LNCaP clone FGC (cell line): ENCODE measurements around the gene CSTPP1.
A peak's percentile ranks its signal among the peaks of the same experiment; 100 is the strongest.

Experiments used
- DNase-seq: peaks from one replicate; pipeline ENCODE4 v3.0.0-alpha.2; 2011; ENCODE audit warnings: low read depth
- H3K4me3 ChIP-seq: 2 replicates; pipeline ENCODE4 v1.5.1; 2011; ENCODE audit warnings: mild to moderate bottlenecking, low read depth, low read length, control low read depth
- TF ChIP-seq, protein P1 (sequence below): IDR thresholded peaks from 2 replicates; pipeline ENCODE4 v1.5.1; 2012; ENCODE audit warnings: mild to moderate bottlenecking; ENCODE audit not compliant: control insufficient read depth, insufficient read depth; ENCODE audit errors: extremely low read depth

The CSTPP1 gene

DNA sequence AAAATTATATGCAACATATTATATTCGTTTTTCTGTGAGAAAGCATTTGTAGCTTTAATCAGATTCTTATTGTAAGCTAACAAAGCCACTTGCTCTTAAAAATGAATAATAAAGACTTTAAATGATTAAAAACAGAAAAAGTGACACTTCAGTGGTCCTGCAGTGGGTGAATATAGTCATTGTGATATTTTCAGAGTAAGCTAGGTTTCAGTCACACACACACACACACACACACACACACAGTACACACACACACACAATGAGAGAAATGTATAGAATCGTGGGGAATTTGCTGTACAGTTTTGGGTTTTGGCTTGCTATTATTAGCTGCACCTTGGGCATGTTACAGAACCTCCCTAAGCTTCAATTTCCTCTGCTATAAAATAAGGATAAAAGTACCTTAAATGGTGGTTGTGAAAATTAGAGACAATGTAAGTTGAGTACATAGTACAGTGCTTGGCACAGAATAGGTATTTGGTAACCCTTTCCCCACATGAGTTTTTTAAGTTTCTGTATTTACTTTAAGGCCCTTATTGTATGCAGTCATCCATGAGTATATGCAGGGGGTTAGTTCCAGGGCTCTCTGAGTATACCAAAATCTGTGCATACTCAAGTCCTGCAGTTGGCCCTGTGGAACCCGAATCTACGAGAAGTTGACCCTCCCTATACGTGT lies 39.8 kb downstream of the CSTPP1 start:
- TF ChIP-seq, protein P1, sequence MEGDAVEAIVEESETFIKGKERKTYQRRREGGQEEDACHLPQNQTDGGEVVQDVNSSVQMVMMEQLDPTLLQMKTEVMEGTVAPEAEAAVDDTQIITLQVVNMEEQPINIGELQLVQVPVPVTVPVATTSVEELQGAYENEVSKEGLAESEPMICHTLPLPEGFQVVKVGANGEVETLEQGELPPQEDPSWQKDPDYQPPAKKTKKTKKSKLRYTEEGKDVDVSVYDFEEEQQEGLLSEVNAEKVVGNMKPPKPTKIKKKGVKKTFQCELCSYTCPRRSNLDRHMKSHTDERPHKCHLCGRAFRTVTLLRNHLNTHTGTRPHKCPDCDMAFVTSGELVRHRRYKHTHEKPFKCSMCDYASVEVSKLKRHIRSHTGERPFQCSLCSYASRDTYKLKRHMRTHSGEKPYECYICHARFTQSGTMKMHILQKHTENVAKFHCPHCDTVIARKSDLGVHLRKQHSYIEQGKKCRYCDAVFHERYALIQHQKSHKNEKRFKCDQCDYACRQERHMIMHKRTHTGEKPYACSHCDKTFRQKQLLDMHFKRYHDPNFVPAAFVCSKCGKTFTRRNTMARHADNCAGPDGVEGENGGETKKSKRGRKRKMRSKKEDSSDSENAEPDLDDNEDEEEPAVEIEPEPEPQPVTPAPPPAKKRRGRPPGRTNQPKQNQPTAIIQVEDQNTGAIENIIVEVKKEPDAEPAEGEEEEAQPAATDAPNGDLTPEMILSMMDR: no peak
- DNase-seq: no peak

GRCh38 chr11:46977038-46977813 lies 40.7 kb downstream of the CSTPP1 start:
- TF ChIP-seq, protein P1: no peak
- DNase-seq: no peak
- no peak overlapping the region for H3K4me3 ChIP-seq

More for the DNA sequence above, 39.8 kb downstream of the CSTPP1 start:
- no peak overlapping the region for H3K4me3 ChIP-seq

DNA sequence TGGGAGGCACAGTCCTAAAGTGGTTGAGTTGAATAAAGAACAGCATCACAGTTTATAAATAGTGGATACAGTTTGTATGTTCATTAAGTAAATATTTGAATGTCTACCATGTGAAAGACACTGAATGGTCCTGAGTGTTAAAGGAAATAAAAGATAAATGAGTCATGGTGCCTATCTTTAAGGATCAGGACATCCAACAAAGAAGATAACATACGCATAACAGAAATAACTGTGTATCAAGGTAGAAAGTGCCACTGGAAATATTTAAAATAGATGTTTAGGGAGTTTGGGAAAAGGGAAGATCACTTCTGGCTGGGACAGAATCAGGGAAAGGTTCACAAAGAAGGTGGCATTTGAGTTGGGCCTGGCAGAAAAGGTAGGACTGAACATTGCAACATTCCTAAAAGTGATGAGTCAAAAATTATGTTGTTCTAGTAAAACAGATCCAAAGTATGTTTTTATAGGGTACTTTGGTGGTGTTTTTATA lies 41.5 kb downstream of the CSTPP1 start:
- TF ChIP-seq, protein P1: no peak
- DNase-seq: peak; percentile 50
- no peak overlapping the region for H3K4me3 ChIP-seq

DNA sequence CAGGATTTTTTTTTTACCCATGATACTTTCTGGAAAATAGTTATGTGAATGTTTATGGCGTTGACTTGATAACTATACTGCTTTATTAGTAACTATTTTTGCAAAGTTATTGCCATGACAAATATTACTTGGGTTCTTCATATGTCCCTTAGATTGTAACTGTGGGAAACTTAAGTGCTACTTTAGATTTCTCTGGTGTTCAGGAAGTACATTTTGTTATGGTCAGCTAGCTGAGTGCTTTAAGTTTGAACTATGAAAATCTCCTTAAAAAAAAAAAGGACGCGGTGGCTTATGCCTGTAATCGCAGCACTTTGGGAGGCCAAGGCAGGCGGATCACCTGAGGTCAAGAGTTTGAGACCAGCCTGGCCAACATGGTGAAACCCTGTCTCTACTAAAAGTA lies 42.8 kb downstream of the CSTPP1 start:
- H3K4me3 ChIP-seq: no peak overlapping the region
- DNase-seq: no peak
- TF ChIP-seq, protein P1: no peak

- H3K4me3 ChIP-seq: no peak overlapping the region
- no peak for DNase-seq
- TF ChIP-seq, protein P1: no peak
Measured at GRCh38 chr11:46981436-46981835, 44.9 kb downstream of the CSTPP1 start.

DNA sequence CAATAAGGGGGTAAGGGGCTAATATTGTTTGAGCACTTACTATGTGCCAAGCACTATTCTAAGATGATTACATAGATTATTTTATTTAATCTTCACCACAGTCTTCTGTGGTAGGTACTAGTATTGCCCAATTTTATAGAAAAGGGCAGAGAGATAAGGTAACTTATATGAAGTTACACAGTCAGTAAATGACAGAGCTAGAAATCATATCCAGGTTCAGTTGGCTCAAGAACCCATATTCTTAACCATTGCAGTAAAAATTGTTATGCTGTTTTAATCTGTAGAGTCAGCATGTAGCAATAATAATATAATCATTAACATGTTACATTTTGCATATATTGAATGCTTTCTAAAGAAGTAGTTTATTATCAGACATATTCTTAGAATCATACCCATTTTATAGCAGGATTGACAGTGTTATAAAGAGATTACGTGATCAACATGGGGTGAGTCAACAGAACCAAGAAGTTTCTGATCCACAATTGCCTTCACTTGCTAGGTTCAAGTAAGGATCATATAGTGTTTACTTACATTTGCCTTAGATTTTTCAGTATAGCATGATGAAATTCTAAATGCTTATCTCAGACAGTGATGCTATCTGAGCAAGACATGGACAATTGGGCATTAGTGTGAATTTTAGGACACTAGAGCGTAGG lies 46.4 kb downstream of the CSTPP1 start:
- TF ChIP-seq, protein P1: no peak
- DNase-seq: no peak
- no peak overlapping the region for H3K4me3 ChIP-seq
